ENCODE measurements around the gene DPT. TPM values are rescaled to one million over a fixed set of nuclear protein-coding genes. Genes with fewer than 3 reads are reported as not detected.

The DPT gene
- polyA plus RNA-seq, 3 donors, result not detected

DNA sequence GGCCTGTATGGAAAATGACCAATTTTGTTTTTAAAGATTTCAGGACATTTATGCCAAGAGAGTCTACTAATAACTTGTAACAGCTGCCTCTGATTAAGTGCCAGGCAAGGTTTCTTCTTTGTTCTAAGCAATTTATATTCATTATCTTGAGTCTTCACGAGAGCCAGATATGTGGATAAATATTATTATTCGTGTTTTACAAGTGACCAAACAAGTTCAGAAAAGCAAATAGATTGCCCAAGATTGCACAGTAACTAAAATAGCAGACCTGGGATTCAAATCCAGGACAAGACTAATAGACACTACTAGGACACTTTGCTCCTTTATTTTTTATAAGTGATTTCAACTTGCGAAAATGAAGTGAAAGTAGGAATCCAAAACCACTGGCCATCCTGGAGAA is 30.1 kb upstream of the DPT start:
- H3K27ac ChIP-seq (ENCODE audit: low read depth in 1 of 2, low read length in 2 of 2), result no peak overlapping the region
- no peaks in the 10 kb centered on the region for H4K20me1 ChIP-seq (ENCODE audit: insufficient read depth, low read length)
- H3K4me1 ChIP-seq (ENCODE audit: control insufficient read depth in 1 of 2, insufficient read depth in 2 of 2, low read length in 2 of 2), result no peaks in the 10 kb centered on the region
- intact Hi-C loops (cut with micrococcal nuclease), result no loop called here
- no peaks in the 10 kb centered on the region for H3K27me3 ChIP-seq (ENCODE audit: control insufficient read depth in 2 of 2, insufficient read depth in 2 of 2, low read length in 2 of 2)
- no peaks in the 10 kb centered on the region for H3K36me3 Mint-ChIP-seq
- H3K9me3 Mint-ChIP-seq, result peaks cover 0 to 3% (median 0%) of the 10 kb centered on the region in 7 donors
- H3K79me2 ChIP-seq (ENCODE audit: insufficient read depth, low read length), result no peaks in the 10 kb centered on the region
- H3K9ac ChIP-seq (ENCODE audit: insufficient read depth, low read length, poor library complexity, severe bottlenecking), result no peak overlapping the region
- DNase-seq, result no peak
- H3K27me3 Mint-ChIP-seq (ENCODE audit: low read depth in 3 of 3), result peaks cover 0 to 1% (median 0%) of the 10 kb centered on the region in 3 donors
- no peak overlapping the region for H3K4me3 ChIP-seq (replicated peaks in 1 of 3; ENCODE audit: low read depth in 2 of 3, low read length in 3 of 3)
- H3K36me3 ChIP-seq (replicated peaks in 1 of 2; ENCODE audit: control insufficient read depth in 1 of 2, insufficient read depth in 2 of 2, low read length in 2 of 2), result no peaks in the 10 kb centered on the region
- no peaks in the 10 kb centered on the region for H3K4me1 Mint-ChIP-seq
- no peaks in the 10 kb centered on the region for H3K9me3 ChIP-seq (replicated peaks in 1 of 2; ENCODE audit: control insufficient read depth in 1 of 2, insufficient read depth in 1 of 2, low read length in 2 of 2)
- H3K4me3 Mint-ChIP-seq, result no peak overlapping the region
- TF ChIP-seq, protein P1, sequence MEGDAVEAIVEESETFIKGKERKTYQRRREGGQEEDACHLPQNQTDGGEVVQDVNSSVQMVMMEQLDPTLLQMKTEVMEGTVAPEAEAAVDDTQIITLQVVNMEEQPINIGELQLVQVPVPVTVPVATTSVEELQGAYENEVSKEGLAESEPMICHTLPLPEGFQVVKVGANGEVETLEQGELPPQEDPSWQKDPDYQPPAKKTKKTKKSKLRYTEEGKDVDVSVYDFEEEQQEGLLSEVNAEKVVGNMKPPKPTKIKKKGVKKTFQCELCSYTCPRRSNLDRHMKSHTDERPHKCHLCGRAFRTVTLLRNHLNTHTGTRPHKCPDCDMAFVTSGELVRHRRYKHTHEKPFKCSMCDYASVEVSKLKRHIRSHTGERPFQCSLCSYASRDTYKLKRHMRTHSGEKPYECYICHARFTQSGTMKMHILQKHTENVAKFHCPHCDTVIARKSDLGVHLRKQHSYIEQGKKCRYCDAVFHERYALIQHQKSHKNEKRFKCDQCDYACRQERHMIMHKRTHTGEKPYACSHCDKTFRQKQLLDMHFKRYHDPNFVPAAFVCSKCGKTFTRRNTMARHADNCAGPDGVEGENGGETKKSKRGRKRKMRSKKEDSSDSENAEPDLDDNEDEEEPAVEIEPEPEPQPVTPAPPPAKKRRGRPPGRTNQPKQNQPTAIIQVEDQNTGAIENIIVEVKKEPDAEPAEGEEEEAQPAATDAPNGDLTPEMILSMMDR (IDR thresholded peaks at IDR 0.05), result no peak
- no peak overlapping the region for H2AFZ ChIP-seq (ENCODE audit: insufficient read depth, low read depth, low read length, poor library complexity, severe bottlenecking)
- H3K27ac Mint-ChIP-seq, result no peak overlapping the region
- no CpG with 5 or more reads among the region's 3 CpGs for WGBS (ENCODE audit: insufficient coverage)
- no peak overlapping the region for H3K4me2 ChIP-seq (replicated peaks; ENCODE audit: extremely low read depth, low read length, poor library complexity, severe bottlenecking)

DNA sequence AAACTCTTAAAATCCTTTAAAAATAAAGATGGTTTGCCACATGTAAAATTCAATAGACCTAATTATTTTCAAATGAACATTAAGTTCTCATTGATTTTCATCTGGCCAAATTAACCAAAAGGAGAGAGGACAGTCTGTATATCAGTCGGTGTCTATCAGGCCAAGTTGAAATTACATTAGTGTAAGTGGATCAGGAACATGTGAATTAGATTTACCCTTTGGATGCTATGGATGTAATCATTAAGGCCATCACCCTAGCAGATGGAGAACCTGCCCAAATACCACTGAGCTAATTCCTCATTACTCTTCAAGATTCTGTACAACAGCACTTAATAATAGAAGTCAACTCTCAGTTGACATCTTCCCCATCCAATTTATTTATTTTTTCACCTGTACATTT is 29.5 kb upstream of the DPT start:
- Histone ChIP-seq H3K27me3 (ENCODE audit: control insufficient read depth in 2 of 2, insufficient read depth in 2 of 2, low read length in 2 of 2) (no peaks in the 10 kb centered on the region), H3K4me3 (replicated peaks in 1 of 3; ENCODE audit: low read depth in 2 of 3, low read length in 3 of 3) (no peak overlapping the region), H4K20me1 (ENCODE audit: insufficient read depth, low read length) (no peaks in the 10 kb centered on the region), H3K36me3 (replicated peaks in 1 of 2; ENCODE audit: control insufficient read depth in 1 of 2, insufficient read depth in 2 of 2, low read length in 2 of 2) (no peaks in the 10 kb centered on the region), H3K4me2 (replicated peaks; ENCODE audit: extremely low read depth, low read length, poor library complexity, severe bottlenecking) (no peak overlapping the region), H2AFZ (ENCODE audit: insufficient read depth, low read depth, low read length, poor library complexity, severe bottlenecking) (no peak overlapping the region), H3K9ac (ENCODE audit: insufficient read depth, low read length, poor library complexity, severe bottlenecking) (no peak overlapping the region), H3K79me2 (ENCODE audit: insufficient read depth, low read length) (no peaks in the 10 kb centered on the region), H3K27ac (ENCODE audit: low read depth in 1 of 2, low read length in 2 of 2) (no peak overlapping the region), H3K9me3 (replicated peaks in 1 of 2; ENCODE audit: control insufficient read depth in 1 of 2, insufficient read depth in 1 of 2, low read length in 2 of 2) (no peaks in the 10 kb centered on the region), H3K4me1 (ENCODE audit: control insufficient read depth in 1 of 2, insufficient read depth in 2 of 2, low read length in 2 of 2) (no peaks in the 10 kb centered on the region)
- Mint-ChIP-seq H3K9me3 (peaks cover 0 to 3% (median 0%) of the 10 kb centered on the region in 7 donors), H3K4me1 (no peaks in the 10 kb centered on the region), H3K36me3 (no peaks in the 10 kb centered on the region), H3K27ac (no peak overlapping the region), H3K27me3 (ENCODE audit: low read depth in 3 of 3) (peaks cover 0 to 1% (median 0%) of the 10 kb centered on the region in 3 donors), H3K4me3 (no peak overlapping the region)
- whole genome bisulfite sequencing (ENCODE audit: insufficient coverage), result no CpG with 5 or more reads among the region's 1 CpG
- no peak for DNase-seq
- TF ChIP-seq, protein P1 (IDR thresholded peaks at IDR 0.05), result no peak
- intact Hi-C loops (cut with micrococcal nuclease), result no loop called here

Data from CD14-positive monocyte (primary cell).